Measurements from ENCODE around the gene APPBP2.

APPBP2 gene

DNA sequence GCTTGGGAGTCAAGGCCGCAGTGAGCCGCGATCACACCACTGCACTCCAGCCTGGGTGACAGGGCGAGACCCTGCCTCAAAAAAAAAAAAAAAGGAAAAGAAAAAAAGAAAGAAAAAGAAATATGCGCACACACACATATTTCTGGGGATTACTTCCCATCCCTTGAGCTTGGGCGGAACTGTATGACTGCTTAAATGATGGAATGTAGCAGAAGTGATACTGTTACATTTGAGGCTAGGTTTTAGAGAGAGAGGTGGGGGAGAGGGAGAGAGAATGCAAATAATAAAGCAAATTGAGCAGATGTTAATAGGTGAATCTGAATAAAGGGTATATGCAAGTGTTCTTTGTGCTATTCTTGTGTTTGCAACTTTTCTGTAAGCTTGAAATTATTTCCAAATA lies 122.1 kb downstream of the APPBP2 start:
- Histone ChIP-seq H3K9me3 (ENCODE audit: control insufficient read depth, insufficient read depth, low read length) (no peaks in the 10 kb centered on the region), H3K27me3 (ENCODE audit: control insufficient read depth, insufficient read depth, low read length) (no peaks in the 10 kb centered on the region), H3K4me1 (ENCODE audit: control insufficient read depth, insufficient read depth, low read length) (no peaks in the 10 kb centered on the region), H3K4me3 (ENCODE audit: low read length) (no peak overlapping the region), H3K27ac (ENCODE audit: low read length) (no peak overlapping the region), H3K36me3 (ENCODE audit: control insufficient read depth, insufficient read depth, low read length) (no peaks in the 10 kb centered on the region)
- DNase-seq (ENCODE audit: low read depth, low spot score) = no peak
- no CpG with 5 or more reads among the region's 6 CpGs for WGBS (ENCODE audit: insufficient coverage, insufficient read length)

DNA sequence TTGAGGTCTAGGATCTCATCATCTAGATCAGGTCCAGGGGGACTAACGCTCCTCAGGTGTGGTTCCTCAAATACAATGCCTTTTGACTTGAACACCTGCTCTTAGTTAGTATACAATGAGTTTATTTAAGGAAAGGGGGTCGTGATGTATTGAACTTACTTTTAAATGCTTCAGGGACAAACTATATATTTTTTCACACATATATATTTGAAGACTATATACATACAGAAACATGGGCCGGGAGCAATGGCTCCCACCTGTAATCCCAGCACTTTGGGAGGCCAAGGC lies 122.6 kb downstream of the APPBP2 start:
- Histone ChIP-seq H3K27me3 (ENCODE audit: control insufficient read depth, insufficient read depth, low read length) (no peaks in the 10 kb centered on the region), H3K4me1 (ENCODE audit: control insufficient read depth, insufficient read depth, low read length) (no peaks in the 10 kb centered on the region), H3K4me3 (ENCODE audit: low read length) (no peak overlapping the region), H3K36me3 (ENCODE audit: control insufficient read depth, insufficient read depth, low read length) (no peaks in the 10 kb centered on the region), H3K9me3 (ENCODE audit: control insufficient read depth, insufficient read depth, low read length) (no peaks in the 10 kb centered on the region), H3K27ac (ENCODE audit: low read length) (no peak overlapping the region)
- no peak for DNase-seq (ENCODE audit: low read depth, low spot score)
- no CpG with 5 or more reads among the region's 3 CpGs for WGBS (ENCODE audit: insufficient coverage, insufficient read length)

DNA sequence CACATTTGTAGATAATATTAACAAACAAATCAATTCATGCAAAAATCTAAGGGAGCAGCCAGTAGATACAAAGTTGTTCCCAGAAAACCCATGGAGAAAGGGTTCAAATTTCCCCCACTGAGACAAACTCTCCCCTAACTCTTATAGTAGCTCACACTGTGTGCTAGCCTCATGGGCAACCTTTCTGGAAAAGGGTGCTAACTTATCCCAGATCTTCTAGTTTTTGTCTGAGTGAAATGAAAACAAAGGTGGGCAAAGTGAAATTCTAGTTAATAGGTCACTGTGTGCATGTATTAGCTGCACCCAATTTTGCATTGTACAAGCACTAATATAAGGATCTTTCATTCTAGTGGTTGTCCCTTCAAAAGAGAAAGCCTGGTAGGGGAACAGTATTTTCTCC lies 124.2 kb downstream of the APPBP2 start:
- no peak overlapping the region for H3K27ac ChIP-seq (ENCODE audit: low read length)
- H3K9me3 ChIP-seq (ENCODE audit: control insufficient read depth, insufficient read depth, low read length) = no peaks in the 10 kb centered on the region
- DNase-seq (ENCODE audit: low read depth, low spot score) = no peak
- no peaks in the 10 kb centered on the region for H3K4me1 ChIP-seq (ENCODE audit: control insufficient read depth, insufficient read depth, low read length)
- H3K27me3 ChIP-seq (ENCODE audit: control insufficient read depth, insufficient read depth, low read length) = no peaks in the 10 kb centered on the region
- H3K4me3 ChIP-seq (ENCODE audit: low read length) = no peak overlapping the region
- no peaks in the 10 kb centered on the region for H3K36me3 ChIP-seq (ENCODE audit: control insufficient read depth, insufficient read depth, low read length)

DNA sequence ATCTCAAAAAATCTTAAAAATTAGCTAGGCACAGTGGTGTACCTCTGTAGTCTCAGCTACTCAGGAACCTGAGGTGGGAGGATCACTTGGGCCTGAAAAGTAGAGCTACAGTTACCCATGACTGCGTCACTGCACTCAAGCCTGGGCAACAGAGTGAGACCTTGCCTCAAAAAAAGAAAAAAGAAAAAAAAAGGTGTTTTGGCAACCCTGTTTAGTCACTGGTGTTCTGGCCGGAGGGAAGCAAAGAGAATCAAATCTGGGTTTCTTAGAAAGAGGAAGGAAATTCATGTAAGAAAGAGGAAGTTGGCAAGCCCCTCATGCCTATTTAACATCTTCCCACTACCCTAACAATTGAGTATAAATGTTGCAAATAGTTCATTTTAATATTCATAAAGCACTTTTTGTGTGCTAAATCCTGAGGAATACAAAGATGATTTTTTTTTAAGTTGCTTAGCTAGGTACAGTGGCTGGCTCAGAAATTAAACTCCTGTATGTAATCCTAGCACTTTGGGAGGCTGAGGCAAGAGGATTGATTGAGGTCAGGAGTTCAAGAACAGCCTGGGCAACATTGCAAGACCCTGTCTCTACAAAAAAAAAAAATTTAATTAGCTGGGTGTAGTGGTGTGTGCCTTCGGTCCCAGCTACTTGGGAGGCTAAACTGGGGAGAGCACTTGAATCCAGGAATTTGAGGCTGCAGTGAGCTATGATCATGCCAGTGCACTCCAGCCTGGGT lies 127.6 kb downstream of the APPBP2 start:
- Histone ChIP-seq H3K4me1 (ENCODE audit: control insufficient read depth, insufficient read depth, low read length) (no peaks in the 10 kb centered on the region), H3K4me3 (ENCODE audit: low read length) (no peak overlapping the region), H3K9me3 (ENCODE audit: control insufficient read depth, insufficient read depth, low read length) (no peaks in the 10 kb centered on the region), H3K27me3 (ENCODE audit: control insufficient read depth, insufficient read depth, low read length) (no peaks in the 10 kb centered on the region), H3K36me3 (ENCODE audit: control insufficient read depth, insufficient read depth, low read length) (no peaks in the 10 kb centered on the region), H3K27ac (ENCODE audit: low read length) (no peak overlapping the region)
- WGBS (ENCODE audit: insufficient coverage, insufficient read length) = no CpG with 5 or more reads among the region's 3 CpGs
- DNase-seq (ENCODE audit: low read depth, low spot score) = no peak

DNA sequence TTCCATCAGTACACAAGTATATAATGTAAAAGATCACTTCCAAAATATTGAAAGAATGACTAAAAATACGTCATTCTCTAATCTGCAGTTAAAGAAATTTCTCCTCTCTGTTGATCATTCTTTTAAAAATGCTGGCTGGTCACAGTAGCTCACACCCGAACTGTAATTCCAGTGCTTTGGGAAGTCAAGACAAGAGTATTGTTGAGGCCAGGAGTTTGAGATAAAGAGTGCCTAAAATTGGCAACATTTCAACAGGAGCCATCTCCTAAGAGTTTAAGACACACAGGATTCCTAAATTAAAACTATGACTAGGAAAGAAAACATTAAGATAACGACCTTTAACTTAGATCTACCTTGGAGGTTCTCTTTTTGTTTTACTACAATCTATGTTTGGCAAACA lies 129.6 kb downstream of the APPBP2 start:
- Histone ChIP-seq H3K36me3 (ENCODE audit: control insufficient read depth, insufficient read depth, low read length) (no peaks in the 10 kb centered on the region), H3K4me1 (ENCODE audit: control insufficient read depth, insufficient read depth, low read length) (no peaks in the 10 kb centered on the region), H3K4me3 (ENCODE audit: low read length) (no peak overlapping the region), H3K27me3 (ENCODE audit: control insufficient read depth, insufficient read depth, low read length) (no peaks in the 10 kb centered on the region), H3K27ac (ENCODE audit: low read length) (no peak overlapping the region), H3K9me3 (ENCODE audit: control insufficient read depth, insufficient read depth, low read length) (no peaks in the 10 kb centered on the region)
- DNase-seq (ENCODE audit: low read depth, low spot score) = no peak
- WGBS (ENCODE audit: insufficient coverage, insufficient read length) = no CpG with 5 or more reads among the region's 3 CpGs

DNA sequence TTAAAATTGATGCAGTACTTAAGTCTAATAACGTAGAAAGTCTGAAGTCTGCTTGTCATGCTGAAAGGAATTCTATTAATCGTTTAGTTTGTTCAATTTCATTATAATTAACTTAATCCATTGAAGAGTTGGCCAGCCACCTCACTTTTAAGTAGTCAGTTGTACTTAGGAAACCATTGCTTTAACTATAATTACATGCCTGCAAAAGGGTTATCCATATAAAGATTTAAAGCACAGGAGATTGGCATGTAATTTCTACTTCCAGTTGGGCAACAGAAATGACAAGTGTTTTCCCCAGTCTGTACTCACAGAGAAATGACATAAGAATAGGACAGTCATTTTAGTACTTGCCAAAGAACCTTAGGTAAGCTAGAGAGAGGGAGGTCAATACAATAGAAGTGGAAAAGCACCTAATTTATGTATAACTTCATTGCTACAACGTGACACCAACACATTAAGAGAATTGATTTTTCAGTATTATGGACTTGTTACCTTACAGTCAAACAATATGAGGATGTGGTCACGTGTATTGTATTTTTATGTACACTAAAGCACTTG lies 130.5 kb downstream of the APPBP2 start:
- no peaks in the 10 kb centered on the region for H3K27me3 ChIP-seq (ENCODE audit: control insufficient read depth, insufficient read depth, low read length)
- H3K4me1 ChIP-seq (ENCODE audit: control insufficient read depth, insufficient read depth, low read length) = no peaks in the 10 kb centered on the region
- no peak overlapping the region for H3K27ac ChIP-seq (ENCODE audit: low read length)
- WGBS (ENCODE audit: insufficient coverage, insufficient read length) = no CpG with 5 or more reads among the region's 4 CpGs
- no peaks in the 10 kb centered on the region for H3K36me3 ChIP-seq (ENCODE audit: control insufficient read depth, insufficient read depth, low read length)
- H3K9me3 ChIP-seq (ENCODE audit: control insufficient read depth, insufficient read depth, low read length) = no peaks in the 10 kb centered on the region
- H3K4me3 ChIP-seq (ENCODE audit: low read length) = no peak overlapping the region
- no peak for DNase-seq (ENCODE audit: low read depth, low spot score)

DNA sequence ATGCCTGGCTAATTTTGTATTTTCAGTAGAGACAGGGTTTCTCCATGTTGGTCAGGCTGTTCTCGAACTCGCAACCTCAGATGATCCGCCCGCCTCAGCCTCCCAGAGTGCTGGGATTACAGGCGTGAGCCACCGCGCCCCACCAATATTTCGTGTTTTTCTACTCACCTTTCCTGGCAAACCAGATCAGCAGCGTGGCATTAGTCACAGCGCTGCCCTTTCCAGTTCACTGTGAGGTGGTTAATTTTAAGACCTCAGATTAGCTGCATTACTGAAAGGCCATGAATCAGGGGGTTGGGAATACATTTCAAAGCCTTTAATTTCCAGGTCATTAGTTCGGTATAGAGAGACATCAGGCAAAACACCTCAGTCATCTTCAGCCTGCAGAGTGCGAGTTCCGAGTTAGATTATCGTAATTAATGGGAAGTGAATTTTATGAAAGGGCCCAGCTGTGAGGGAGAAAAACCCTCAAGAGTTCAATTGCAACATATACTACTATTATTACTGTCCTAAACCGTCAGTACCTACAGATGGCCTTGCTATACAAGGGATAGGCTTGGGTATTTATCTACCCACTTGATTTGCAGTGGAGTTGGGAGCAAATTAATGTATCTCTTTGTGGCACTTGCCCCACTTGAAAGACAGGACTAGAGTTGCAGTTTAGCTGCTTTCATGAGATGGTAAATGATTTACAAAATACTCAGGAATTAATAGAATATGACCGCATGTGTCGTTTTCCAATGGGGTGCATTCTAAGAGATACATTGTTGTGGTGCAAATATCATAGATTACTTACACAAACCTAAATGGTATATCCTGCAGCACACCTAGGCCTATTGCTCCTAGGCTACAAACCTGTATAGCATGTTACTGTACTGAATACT lies 132.0 kb downstream of the APPBP2 start:
- WGBS (ENCODE audit: insufficient coverage, insufficient read length) = no CpG with 5 or more reads among the region's 17 CpGs
- H3K27me3 ChIP-seq (ENCODE audit: control insufficient read depth, insufficient read depth, low read length) = no peaks in the 10 kb centered on the region

More for the DNA sequence above, 132.0 kb downstream of the APPBP2 start:
- no peaks in the 10 kb centered on the region for H3K4me1 ChIP-seq (ENCODE audit: control insufficient read depth, insufficient read depth, low read length)
- no peaks in the 10 kb centered on the region for H3K9me3 ChIP-seq (ENCODE audit: control insufficient read depth, insufficient read depth, low read length)
- no peaks in the 10 kb centered on the region for H3K36me3 ChIP-seq (ENCODE audit: control insufficient read depth, insufficient read depth, low read length)
- H3K27ac ChIP-seq (ENCODE audit: low read length) = no peak overlapping the region
- no peak for DNase-seq (ENCODE audit: low read depth, low spot score)
- no peak overlapping the region for H3K4me3 ChIP-seq (ENCODE audit: low read length)
